ENCODE results near the gene PFKFB2.

The PFKFB2 gene

GRCh38 chr1:207093944-207094343, 40.9 kb downstream of the PFKFB2 start:
- no peak for DNase-seq

- DNase-seq, result no peak
These were observed 44.8 kb downstream of the PFKFB2 start for GRCh38 chr1:207097871-207098324.

- DNase-seq, result no peak
These were observed 48.6 kb downstream of the PFKFB2 start for GRCh38 chr1:207101720-207102119.

GRCh38 chr1:207102146-207102545, 49.1 kb downstream of the PFKFB2 start:
- DNase-seq, result no peak

GRCh38 chr1:207102659-207103058, 49.6 kb downstream of the PFKFB2 start:
- DNase-seq, result no peak

- DNase-seq, result no peak
These were observed 50.9 kb downstream of the PFKFB2 start, which contains the start of gene C4BPA for GRCh38 chr1:207103892-207104373. Gene C4BPA, plus strand, starts transcription at chr1:207104233. Its CDS starts 8,793 bp downstream, at chr1:207113026.

- no peak for DNase-seq
These were observed 55.9 kb downstream of the PFKFB2 start for GRCh38 chr1:207109004-207109403.

GRCh38 chr1:207112616-207113296, 59.7 kb downstream of the PFKFB2 start:
- no peak for DNase-seq

GRCh38 chr1:207115269-207115668, 62.2 kb downstream of the PFKFB2 start:
- DNase-seq, result no peak

GRCh38 chr1:207124389-207124788, 71.3 kb downstream of the PFKFB2 start:
- no peak for DNase-seq

- no peak for DNase-seq
These were observed 75.4 kb downstream of the PFKFB2 start for GRCh38 chr1:207128336-207128921.

GRCh38 chr1:207129053-207129452, 76.0 kb downstream of the PFKFB2 start:
- DNase-seq, result no peak

Data from NCI-H2081 (cell line).